ENCODE measurements around the gene KIF1B. TPM values are rescaled to one million over a fixed set of nuclear protein-coding genes. Genes with fewer than 3 reads are reported as not detected.

KIF1B gene
- total RNA-seq, 1 experiment from 2014 or later, result 33.0 TPM

DNA sequence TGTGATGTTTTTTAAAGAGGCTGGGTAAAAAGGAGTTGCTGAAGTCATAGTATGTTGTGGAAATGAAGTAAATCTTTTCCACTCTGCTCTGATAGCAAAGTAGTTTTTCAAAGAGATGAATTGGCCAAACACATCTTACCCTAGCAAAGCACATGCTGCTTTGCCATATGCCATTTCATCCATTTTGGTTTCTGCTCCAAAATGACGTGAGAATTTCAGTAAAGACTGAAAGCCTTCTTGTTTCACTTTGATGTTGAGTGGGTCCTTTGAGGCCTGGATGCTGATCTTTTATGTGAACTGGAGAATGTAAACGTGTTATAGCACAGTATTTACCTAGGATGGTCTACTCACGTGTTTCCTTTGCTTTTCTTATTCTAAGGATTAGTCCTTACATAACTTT lies 115.2 kb downstream of the KIF1B start:
- no peak for ATAC-seq
- H3K36me3 ChIP-seq (ENCODE audit: control insufficient read depth, insufficient read depth, low read length), result no peaks in the 10 kb centered on the region; the same call in 1 of the 2 replicates
- CTCF ChIA-PET, result no interaction called here
- no peak overlapping the region for H3K4me3 ChIP-seq (ENCODE audit: low read depth in 2 of 2, low read length in 2 of 2)
- no peak overlapping the region for H3K27ac ChIP-seq (ENCODE audit: low read length)
- TF ChIP-seq POLR2AphosphoS5 (IDR thresholded peaks at IDR 0.05; ENCODE audit: low read depth, low read length) (no peak), TCF7L2 (IDR thresholded peaks at IDR 0.05; ENCODE audit: low read depth, low read length) (no peak), SIN3A (IDR thresholded peaks at IDR 0.05; ENCODE audit: borderline replicate concordance, insufficient read depth, low read depth, low read length) (no peak)
- TF ChIP-seq, protein P1, sequence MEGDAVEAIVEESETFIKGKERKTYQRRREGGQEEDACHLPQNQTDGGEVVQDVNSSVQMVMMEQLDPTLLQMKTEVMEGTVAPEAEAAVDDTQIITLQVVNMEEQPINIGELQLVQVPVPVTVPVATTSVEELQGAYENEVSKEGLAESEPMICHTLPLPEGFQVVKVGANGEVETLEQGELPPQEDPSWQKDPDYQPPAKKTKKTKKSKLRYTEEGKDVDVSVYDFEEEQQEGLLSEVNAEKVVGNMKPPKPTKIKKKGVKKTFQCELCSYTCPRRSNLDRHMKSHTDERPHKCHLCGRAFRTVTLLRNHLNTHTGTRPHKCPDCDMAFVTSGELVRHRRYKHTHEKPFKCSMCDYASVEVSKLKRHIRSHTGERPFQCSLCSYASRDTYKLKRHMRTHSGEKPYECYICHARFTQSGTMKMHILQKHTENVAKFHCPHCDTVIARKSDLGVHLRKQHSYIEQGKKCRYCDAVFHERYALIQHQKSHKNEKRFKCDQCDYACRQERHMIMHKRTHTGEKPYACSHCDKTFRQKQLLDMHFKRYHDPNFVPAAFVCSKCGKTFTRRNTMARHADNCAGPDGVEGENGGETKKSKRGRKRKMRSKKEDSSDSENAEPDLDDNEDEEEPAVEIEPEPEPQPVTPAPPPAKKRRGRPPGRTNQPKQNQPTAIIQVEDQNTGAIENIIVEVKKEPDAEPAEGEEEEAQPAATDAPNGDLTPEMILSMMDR (IDR thresholded peaks at IDR 0.05), result no peak
- TF ChIP-seq, protein P2, sequence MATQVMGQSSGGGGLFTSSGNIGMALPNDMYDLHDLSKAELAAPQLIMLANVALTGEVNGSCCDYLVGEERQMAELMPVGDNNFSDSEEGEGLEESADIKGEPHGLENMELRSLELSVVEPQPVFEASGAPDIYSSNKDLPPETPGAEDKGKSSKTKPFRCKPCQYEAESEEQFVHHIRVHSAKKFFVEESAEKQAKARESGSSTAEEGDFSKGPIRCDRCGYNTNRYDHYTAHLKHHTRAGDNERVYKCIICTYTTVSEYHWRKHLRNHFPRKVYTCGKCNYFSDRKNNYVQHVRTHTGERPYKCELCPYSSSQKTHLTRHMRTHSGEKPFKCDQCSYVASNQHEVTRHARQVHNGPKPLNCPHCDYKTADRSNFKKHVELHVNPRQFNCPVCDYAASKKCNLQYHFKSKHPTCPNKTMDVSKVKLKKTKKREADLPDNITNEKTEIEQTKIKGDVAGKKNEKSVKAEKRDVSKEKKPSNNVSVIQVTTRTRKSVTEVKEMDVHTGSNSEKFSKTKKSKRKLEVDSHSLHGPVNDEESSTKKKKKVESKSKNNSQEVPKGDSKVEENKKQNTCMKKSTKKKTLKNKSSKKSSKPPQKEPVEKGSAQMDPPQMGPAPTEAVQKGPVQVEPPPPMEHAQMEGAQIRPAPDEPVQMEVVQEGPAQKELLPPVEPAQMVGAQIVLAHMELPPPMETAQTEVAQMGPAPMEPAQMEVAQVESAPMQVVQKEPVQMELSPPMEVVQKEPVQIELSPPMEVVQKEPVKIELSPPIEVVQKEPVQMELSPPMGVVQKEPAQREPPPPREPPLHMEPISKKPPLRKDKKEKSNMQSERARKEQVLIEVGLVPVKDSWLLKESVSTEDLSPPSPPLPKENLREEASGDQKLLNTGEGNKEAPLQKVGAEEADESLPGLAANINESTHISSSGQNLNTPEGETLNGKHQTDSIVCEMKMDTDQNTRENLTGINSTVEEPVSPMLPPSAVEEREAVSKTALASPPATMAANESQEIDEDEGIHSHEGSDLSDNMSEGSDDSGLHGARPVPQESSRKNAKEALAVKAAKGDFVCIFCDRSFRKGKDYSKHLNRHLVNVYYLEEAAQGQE (IDR thresholded peaks at IDR 0.05; ENCODE audit: insufficient read depth in 1 of 2, low read depth in 2 of 2, low read length in 1 of 2), result no peak
- no peaks in the 10 kb centered on the region for H3K9me3 ChIP-seq (ENCODE audit: control insufficient read depth, insufficient read depth, low read depth, low read length)
- in situ Hi-C loops (cut with HindIII; ENCODE audit: low pct_unique_long_range_greater_than_20kb, low sequenced_read_pairs) (no loop called here), intact Hi-C loops (cut with micrococcal nuclease; ENCODE audit: unreplicated experiment) (no loop called here)
- POLR2A ChIA-PET, result no interaction called here
- no peak for DNase-seq (ENCODE audit: low read depth, low spot score)
- no peaks in the 10 kb centered on the region for H3K4me1 ChIP-seq (ENCODE audit: control insufficient read depth, insufficient read depth, low read length)
- no peaks in the 10 kb centered on the region for H3K27me3 ChIP-seq (ENCODE audit: control insufficient read depth, insufficient read depth, low read length)
- BruUV-seq (replicated peaks), result no TSS peak

DNA sequence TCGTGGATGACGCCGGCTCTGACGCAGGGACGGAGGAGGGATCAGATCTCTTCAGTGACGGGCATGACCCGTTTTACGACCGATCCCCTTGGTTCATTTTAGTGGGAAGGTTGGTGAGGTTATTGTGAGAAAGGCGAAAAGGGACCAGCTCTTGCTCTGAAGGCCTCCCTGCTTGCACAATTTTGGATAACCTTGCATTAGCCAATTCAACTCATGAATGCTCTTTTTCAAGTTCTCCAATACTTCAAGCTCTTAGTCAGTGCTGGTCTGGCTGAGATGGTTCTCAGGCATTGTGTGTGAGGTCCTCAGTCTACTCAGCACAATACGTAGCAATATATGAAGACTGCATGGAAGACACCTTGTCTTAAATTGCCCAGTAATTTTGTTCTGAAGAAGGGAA lies 115.9 kb downstream of the KIF1B start:
- no peaks in the 10 kb centered on the region; the same call in 1 of the 2 replicates for H3K36me3 ChIP-seq (ENCODE audit: control insufficient read depth, insufficient read depth, low read length)
- H3K27ac ChIP-seq (ENCODE audit: low read length), result no peak overlapping the region
- H3K27me3 ChIP-seq (ENCODE audit: control insufficient read depth, insufficient read depth, low read length), result no peaks in the 10 kb centered on the region
- ChIA-PET CTCF (no interaction called here), POLR2A (no interaction called here)
- intact Hi-C loops (cut with micrococcal nuclease; ENCODE audit: unreplicated experiment) (no loop called here), in situ Hi-C loops (cut with HindIII; ENCODE audit: low pct_unique_long_range_greater_than_20kb, low sequenced_read_pairs) (no loop called here)
- DNase-seq (ENCODE audit: low read depth, low spot score) (no peak), ATAC-seq (no peak)
- no peaks in the 10 kb centered on the region for H3K4me1 ChIP-seq (ENCODE audit: control insufficient read depth, insufficient read depth, low read length)
- BruUV-seq (replicated peaks), result no TSS peak
- no peak overlapping the region for H3K4me3 ChIP-seq (ENCODE audit: low read depth in 2 of 2, low read length in 2 of 2)
- no peaks in the 10 kb centered on the region for H3K9me3 ChIP-seq (ENCODE audit: control insufficient read depth, insufficient read depth, low read depth, low read length)
- TF ChIP-seq POLR2AphosphoS5 (IDR thresholded peaks at IDR 0.05; ENCODE audit: low read depth, low read length) (no peak), TCF7L2 (IDR thresholded peaks at IDR 0.05; ENCODE audit: low read depth, low read length) (no peak), SIN3A (IDR thresholded peaks at IDR 0.05; ENCODE audit: borderline replicate concordance, insufficient read depth, low read depth, low read length) (no peak)
- TF ChIP-seq, protein P1 (IDR thresholded peaks at IDR 0.05), result no peak
- TF ChIP-seq, protein P2 (IDR thresholded peaks at IDR 0.05; ENCODE audit: insufficient read depth in 1 of 2, low read depth in 2 of 2, low read length in 1 of 2), result no peak

All from Panc1 (cell line).